GM18508 (cell line): ENCODE data around the gene RCAN1.

Experiments used
- ATAC-seq: cut with Tn5 transposase; IDR thresholded peaks from one replicate; pipeline ENCODE4 v1.9.1; 2021; ENCODE audit warnings: moderate number of reproducible peaks; ENCODE audit not compliant: insufficient read depth, unreplicated experiment

The RCAN1 gene

DNA sequence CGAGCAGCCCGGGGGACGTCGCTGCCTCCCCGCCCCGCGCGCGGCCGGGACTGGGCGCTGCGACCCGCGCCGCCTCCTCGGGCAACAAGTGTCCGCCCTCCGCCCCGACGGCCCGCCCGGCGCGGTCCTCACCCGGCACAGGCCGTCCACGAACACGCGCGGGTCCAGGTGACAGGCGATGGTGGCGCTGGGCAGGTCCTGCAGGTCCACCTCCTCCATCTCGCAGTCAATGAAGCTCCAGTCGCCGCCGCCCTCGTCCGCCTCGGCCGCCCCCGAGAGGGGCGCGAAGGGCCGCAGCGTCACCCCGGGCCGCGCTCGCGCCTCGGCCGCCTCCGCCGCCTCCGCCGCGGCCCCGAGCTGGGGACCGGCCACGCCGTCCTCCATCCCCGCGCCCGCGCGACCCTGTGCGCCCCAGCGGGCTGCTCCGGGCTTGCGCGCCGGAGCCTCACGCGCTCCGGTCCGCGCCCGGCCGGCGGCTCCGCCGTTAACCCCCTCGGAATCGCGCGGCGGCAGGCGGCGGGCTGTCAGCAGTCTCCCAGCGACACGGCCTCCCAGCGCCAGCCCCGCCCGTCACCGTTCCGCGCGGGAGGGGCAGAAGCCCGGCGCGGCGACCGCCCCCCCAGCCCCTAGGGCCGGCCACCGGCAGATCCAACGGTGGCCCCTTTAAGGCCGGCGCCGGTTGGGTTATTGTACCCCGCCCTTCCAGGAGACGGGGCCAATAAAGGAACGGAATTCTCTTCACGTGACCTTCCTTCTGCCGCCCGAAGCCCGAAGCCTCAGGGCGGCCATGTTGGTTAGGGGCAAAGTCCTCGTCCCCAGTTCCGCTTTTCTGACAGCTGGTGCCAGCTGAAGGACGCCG lies at the start of gene RCAN1:
Gene RCAN1 (minus strand): TSS at position 486 of the 859 bp plus-strand sequence. CDS start 102 bp downstream, at position 384.
- ATAC-seq = peak; percentile 93

DNA sequence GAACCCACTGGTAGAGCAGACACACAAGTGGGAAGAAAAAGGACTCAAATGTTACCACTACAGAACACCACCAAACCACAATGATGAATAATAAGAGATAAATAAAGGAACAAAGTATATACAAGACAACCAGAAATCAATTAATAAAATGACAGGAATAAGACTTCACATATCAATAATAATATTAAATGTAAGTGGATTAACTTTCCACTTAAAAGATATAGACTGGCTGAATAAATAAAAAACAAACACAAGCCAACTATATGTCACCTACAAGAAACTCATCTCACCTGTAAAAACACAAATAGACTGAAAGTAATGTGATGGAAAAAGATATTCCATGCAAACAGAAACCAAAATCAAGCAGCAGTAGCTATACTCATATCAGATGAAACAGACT lies 46.9 kb upstream of the RCAN1 start:
- no peak for ATAC-seq

DNA sequence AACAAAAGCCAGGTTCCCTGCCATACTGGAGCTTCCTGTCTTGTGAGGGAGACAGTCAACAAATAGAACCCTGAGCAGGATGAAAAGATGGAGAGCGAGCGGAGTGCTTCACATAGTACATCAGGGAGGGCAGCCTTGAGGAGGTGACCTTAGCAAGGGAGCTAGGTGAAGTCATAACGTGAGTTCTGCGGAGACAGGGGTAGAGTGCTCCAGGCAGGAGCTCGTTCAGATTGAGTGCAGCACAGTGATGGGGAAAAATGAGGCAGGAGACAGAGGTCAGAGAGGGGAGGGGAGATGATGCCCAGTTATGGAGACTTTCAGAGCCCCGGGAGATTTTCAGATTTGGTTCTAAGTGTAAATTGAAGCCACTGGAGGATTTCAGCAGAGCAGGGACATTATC lies 38.6 kb upstream of the RCAN1 start:
- no peak for ATAC-seq

DNA sequence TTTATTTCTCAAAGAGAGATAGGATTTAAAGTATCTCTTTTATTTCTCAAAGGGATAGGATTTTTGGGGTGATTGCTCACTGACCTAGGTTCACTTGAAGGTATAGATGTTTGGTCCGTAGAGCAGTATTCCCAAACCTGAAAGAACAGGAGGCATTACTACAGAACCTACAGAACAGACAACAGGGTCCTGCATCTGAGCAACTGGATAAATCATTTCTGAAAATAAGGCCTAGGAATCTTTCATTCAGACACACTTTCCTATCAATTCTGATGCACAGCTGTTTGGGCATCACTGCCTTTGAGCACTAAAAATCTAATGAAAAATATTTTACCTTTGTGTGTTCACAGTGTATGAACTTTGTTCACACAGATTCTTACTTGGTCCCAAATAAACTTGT lies 36.7 kb upstream of the RCAN1 start:
- ATAC-seq = no peak

DNA sequence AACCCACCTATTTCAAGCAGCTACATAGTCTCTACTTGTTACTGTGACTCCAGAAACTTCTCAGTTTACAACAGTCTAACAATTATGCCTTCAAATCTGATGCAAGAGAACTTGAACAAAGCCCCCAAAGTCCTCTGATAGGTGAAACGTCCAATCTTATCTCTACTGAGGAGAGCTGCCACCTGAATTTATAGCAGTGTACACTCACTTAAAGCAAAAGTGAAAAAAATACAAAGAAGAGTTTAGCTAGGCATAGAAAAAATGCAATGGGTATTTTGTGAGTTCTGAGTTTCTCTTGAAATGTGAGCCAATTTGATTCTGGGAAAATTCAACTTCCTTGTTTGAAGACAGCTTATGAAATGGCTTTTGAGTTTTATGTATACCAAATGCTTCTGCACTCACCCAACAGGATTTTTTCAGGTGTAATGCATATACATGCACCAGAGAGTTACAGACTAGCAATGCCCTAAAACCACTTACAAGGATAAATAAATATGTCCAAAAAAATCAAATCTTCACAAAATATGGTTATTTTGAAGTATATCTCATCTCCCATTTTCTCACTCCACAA lies 36.0 kb upstream of the RCAN1 start:
- ATAC-seq = no peak

DNA sequence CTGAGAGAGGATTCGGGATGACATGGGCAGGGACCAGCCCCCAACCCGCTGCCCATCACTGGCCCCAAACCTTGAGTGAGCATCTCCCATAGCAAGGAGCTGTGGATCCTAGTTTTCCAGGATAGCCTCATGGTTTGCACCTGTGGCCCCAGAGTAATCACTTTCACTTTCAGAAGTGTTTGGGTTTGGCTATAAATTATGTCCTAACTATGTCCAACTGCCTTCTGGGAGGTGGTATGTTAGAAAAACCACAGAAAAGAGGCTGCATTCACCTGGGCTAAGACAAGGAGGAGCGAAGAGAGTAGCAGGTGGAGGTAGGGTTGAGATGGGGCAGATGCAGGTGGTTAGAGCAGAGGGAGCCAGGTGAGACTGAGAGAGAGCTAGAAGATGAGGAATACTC lies 34.5 kb upstream of the RCAN1 start:
- no peak for ATAC-seq

DNA sequence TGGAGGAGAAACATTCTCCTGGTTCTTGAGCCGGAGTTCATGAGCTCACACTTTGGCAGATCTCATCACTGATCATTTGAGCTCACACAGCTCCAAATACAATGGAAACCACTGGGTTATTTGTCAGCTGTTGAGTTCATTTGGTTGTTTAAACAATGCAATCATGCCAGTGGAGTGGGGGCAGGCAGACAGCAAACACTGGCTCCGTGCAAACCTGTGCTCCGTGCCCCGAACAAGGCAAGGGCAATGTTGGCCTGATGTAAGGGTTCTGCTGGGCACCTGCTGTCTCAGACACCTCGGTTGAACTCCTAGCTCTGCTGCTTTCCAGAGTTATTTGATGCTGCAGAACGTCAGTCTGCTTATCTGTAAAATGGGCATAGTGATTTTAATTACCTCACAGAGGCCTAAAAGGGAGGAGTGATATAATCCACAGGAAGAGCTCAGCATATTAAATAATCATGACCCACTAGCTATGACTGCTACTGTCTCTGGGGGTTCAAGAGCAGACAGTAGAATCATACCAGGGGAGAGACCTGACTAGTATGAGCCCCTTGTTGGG lies 33.9 kb upstream of the RCAN1 start:
- no peak for ATAC-seq

DNA sequence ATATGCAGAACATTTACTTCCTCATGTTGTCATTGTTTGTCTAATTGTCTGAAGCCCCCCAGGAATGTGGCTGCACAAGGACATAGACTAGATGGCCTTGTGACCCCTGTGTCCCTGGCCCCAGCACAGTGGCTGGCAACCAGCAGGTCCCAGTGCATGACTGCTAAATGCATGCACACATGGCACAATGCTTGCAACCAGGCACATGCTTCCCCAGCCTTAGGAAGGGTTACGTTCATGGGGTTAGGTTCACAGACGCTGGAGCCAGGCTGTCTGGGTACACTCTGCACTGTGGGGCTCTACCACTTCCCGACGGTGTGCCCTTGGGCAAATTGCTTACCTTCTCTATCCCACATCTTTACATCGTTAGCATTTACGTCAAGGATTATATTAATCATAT lies 32.6 kb upstream of the RCAN1 start:
- no peak for ATAC-seq

DNA sequence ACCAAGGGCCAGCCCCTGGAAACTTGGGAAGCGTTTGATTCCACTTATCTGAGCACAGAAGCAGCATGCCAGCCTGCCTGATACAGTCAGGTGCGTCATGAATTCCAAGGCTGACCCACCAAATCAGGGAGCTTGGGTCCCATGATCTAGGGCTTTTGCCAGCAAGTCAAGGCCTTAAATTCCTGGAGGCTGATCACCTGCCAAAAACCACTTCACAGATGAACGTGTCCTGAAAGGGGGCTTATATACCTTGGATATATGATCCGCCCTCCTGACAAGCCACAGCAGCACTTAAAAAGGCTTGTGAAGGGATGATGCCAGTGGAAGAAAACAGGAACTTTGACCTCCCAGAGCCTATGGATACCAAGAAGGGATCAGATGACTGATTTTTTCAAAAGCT lies 29.9 kb upstream of the RCAN1 start:
- no peak for ATAC-seq

DNA sequence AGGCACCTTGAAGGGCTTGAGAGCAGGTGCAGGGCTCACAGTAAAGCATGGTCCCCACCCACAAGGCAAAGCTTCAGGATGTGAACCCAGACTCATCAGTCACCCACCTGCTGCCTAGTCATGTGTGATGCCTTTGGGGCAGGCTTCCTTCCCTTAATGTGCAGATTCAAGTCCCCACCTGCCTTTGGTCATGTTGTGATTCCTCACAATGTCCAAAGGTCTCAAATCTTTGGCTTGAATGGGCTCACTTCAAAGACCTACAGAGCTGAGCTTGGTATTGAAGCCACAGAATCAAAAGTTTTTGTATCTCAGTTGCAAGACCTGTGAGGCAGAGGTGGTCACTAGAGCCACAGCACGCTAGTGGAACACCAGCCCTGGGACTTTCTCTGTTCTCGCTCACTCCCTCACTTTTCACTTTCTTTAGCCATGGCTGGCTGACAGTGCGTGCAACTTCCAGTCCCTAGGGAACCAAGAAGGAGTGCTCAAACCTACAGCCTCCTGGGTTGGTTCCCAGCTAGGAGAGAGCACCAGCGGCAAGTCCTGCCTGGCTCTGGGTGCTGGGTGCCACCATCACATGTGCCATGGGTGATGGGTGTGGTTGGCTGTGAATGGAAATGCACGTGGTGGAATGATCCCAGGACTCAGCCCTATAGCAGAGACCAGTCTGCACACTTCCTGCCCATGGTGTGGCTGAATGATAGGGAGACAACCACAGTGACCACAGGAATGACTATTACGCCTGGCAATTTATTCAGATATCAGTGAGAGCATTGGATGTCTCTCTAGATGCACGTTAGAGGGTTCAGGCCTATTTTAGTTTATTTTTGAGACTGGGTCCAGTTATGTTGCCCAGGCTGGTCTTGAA lies 27.5 kb upstream of the RCAN1 start:
- ATAC-seq = no peak

DNA sequence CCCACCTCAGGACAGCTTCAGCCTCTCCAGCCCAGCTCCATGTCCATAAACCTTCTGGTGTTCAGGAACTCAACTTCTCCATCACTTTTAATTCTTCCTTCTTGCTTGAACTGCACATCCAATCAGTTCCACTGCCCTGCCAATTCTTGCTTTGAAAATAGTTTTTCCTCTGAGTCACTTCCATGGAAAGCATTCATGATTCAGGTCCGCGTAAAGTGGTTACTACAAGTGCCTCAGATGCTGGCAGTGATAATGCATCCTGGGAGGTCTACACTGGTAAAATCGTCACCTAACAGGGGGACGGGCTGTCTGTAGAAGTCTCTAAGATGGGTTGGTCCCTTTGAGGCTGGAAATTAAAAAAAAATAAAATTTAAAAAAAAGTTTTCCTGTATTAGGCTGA lies 25.9 kb upstream of the RCAN1 start:
- ATAC-seq = no peak

DNA sequence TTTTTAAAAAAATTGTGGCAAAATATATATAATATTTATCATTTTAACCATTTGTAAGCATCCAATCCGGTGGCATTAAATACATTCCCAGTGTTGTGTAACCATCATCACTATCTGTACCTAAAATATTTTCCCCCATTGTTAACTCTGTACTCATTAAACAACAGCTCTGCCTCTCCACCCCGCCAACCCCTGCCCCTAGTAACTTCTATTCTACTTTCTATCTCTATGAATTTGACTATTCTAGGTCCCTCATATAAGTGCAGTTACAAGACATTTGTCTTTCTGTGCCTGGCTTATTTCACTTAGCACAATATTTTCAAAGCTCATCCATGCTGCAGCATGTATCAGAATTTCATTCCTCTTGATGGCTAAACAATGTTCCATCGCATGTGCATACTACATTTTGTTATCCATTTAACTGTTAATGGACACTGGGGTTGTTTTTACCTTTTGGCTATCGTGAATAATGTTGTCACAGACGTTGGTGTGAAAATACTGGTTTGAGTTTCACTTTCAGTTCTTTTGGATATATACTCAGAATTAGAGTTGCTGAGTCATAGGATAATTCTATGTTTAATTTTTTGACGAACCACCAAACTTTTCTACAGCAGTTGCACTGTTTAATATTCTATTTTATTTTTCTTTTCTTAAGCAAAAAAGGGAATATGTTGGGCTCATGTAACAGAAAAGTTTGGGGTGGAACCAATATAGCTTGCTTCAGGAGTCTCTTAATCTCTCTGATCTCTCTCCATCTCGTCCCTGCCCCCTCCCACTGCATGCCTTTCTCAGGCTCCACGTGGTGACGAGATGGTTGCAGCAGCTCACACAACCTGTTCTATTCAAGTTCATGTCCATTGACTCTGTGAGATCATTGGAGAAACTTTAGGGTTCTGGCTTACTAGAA lies 25.2 kb upstream of the RCAN1 start:
- ATAC-seq = no peak

DNA sequence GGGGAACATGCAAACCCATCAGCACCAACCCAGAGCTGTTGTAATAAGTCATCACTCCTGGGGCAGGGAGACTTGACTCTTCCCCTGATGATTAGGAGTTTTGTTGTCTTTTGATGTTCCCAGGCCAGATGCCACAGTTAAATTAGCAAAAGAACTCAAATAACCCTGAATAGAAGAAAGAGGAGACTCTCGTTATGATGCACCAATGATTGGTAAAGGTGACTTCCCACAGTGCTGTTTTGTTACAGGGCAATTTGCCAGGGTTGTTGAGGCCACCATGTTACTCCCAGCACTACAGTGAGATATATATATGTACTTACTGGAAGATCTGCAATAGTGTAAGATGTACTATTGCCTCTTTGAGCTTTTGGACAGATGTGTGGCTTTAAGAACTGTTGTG lies 24.3 kb upstream of the RCAN1 start:
- no peak for ATAC-seq

DNA sequence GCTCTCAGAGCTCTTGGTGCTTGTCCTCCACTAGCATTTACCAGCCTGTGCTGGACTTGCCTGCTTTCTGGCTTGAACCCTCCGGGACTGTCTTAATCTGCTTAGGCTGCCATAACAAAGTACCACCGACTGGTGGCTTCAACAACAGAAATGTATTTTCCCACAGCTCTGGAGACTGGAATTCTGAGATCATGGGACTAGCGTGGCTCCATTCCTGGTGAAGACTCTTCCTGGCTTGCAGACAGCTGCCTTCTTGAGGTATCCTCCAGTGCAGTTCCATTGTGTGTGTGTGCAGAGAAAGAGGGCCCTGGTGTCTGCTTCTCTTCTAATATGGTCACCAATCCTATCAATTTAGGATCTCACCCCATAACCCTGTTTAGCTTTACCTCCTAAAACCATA lies 22.0 kb upstream of the RCAN1 start:
- ATAC-seq = no peak

DNA sequence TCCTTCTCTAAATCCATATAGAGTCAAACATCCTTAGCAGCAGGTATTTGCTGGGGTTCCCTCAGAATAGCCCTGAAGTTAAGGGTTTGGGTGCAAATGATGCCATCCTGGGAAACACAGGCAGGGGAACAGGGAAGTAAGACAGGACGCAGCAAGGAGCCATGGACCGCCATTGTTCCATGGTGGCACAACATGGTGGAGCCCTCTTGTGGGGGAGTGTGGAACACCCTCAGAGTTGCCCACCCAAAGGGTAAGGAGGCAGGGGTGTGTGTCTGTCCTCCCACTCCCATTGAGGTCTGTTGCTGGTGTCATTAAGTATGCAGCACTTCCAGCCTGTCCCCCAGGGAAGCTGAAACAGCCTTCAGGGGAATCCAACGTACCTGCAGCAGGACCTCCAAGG lies 20.4 kb upstream of the RCAN1 start:
- ATAC-seq = no peak

DNA sequence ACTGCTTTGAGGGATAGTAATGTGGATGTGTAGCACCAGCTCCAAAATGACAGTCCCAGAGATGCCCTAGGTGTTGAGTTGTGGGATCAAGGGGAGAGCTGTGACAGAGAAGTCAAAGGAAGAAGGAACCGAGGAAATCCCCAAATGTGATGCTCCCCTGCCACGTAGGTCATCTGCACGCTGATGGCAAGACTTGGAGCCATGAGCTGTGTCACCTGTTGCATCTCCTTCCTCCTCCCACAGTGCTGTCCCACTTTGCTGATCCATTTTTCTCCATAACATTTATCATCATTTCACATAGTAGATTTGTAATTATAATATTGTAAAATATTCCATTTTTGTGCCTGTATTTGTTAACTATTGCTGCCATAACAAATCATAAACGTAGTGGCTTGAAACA lies 17.6 kb upstream of the RCAN1 start:
- no peak for ATAC-seq

DNA sequence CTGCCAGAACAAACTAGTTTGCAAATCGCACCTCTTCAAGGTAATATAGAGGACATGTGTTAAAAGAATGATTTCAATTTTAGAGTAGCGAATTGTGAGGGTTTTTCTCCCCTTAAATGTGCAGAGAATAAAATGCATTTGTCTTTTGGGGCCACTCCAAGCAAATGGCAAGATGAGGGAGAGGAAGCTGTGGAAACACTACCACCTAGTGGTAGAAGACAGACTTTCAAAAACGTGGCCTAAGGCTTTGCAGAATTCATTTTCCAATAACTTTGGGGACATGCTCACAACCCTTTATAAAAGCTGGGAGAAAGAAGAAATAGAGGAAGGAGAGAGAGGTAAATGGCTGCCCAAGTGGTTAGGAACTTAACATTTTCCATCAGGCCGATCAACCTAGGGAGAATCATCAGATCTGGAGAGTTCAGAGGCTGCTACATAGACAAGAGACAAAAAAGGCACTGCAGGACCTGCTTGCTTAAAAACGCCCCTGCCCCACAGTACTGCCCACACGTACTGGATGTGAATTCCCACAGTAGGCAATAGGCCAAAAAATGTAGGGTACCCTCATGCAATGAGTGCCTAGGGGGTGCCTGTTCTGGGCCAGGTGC lies 15.7 kb upstream of the RCAN1 start:
- ATAC-seq = no peak

DNA sequence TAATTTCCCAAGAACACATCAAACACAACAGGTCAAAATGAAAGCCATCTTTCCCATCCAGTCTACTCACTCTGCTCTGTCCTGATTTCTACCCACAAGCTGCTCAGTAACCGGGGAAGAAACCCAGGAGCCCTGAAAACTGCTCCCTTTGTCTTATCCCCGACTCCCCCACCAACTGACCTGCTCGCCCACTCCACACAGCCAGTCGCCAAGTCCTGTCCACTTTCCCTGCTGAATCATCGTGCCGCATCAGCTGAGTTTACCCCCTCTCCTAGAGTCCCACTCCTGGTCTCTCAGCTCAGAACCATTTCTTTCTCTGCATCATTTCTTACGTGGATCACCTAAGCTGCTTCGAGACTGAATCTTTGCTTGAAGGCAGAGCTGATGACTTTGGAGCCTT lies 11.2 kb upstream of the RCAN1 start:
- ATAC-seq = no peak

DNA sequence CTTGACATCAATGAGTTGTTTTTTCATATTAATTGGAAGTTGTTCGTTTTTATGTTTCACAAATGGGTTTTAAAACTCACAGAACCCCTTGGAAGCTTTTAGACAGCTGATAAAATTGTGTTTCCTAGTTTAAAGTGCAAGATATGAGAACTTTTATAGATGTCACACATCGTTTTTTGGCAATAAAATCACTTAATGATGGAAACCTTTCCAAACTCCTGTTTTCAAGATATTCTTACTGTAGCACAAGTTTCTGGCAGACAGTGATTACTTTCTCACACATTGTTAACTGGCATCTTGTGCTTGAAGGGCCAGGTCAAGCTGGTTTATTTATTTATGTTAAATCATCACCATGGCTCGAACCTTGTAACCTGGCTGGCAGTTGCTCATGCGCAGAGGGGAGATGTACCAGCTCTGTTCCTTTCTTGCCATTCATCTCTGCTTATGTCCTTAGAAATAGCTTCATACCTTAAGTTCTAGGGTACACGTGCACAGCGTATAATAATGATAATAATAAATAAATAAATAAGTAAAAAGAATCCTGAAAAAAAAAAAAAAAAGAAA lies 10.2 kb upstream of the RCAN1 start:
- ATAC-seq = no peak
